SJSA1 (cell line): ENCODE measurements around the gene FN3K. TPM values are rescaled to one million over a fixed set of nuclear protein-coding genes. Genes with fewer than 3 reads are reported as not detected.

Source experiments
- DNase-seq, 2 experiments: peaks; one replicate each; pipeline ENCODE4 v3.0.0-alpha.2; 2015 to 2020; ENCODE audit warnings: low spot score in 2 of 2, low read depth in 1 of 2
- H3K27ac ChIP-seq: fragments of 250-450 bp; sonication (Bioruptor Pico); 2 replicates; pipeline ENCODE4 v1.5.1; 2020; ENCODE audit warnings: mild to moderate bottlenecking, moderate library complexity
- H3K27me3 ChIP-seq: fragments of 250-450 bp; sonication (Bioruptor Pico); replicated peaks from 2 replicates; pipeline ENCODE4 v1.5.1; 2020; ENCODE audit warnings: mild to moderate bottlenecking, moderate library complexity
- H3K36me3 ChIP-seq: fragments of 250-450 bp; sonication (Bioruptor Pico); 2 replicates; pipeline ENCODE4 v1.5.1; 2020; ENCODE audit warnings: mild to moderate bottlenecking
- H3K4me1 ChIP-seq: fragments of 250-450 bp; sonication (Bioruptor Pico); replicated peaks from 2 replicates; pipeline ENCODE4 v1.6.1; 2021; ENCODE audit warnings: mild to moderate bottlenecking
- H3K4me3 ChIP-seq: fragments of 250-450 bp; sonication (Bioruptor Pico); 2 replicates; pipeline ENCODE4 v1.5.1; 2020; ENCODE audit warnings: mild to moderate bottlenecking
- H3K9me3 ChIP-seq: fragments of 250-450 bp; sonication (Bioruptor Pico); replicated peaks from 2 replicates; pipeline ENCODE4 v1.5.1; 2020; ENCODE audit warnings: mild to moderate bottlenecking
- total RNA-seq: library from RNA; depleted of rRNA; stranded (reverse); fragments of >200 nt; shearing (Covaris generic); gene quantifications from 2 replicates; pipeline ENCODE4 v1.2.3, GENCODE V29; 2014

The FN3K gene
- total RNA-seq, 1 experiment from 2014 or later: 0.13 TPM

DNA sequence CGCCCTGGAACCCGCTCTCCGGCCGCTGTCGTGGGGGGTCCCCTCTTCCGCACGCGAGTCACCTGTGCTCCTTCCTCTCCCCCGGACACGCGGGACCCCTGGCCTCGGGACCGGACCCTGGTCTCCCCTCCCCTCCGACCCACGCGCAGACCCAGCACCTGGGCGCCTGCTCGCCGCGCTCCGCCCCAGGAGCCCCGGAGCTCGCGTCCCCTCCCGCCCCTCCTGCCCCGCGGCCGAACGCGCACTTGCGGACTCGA is 37.7 kb upstream of the FN3K start:
- H3K4me3 ChIP-seq: peak overlapping the region; percentile 94
- H3K27me3 ChIP-seq: peaks cover 9% of the 10 kb centered on the region
- no peak for DNase-seq
- 0 out of 2 replicates have a peak, but pooled peaks cover 2% of the 10 kb centered on the region for H3K36me3 ChIP-seq
- H3K27ac ChIP-seq: no peak overlapping the region
- peaks cover 14% of the 10 kb centered on the region for H3K4me1 ChIP-seq
- H3K9me3 ChIP-seq: peaks cover 21% of the 10 kb centered on the region

- H3K36me3 ChIP-seq: 0 out of 2 replicates have a peak, but pooled peaks cover 2% of the 10 kb centered on the region
- peaks cover 14% of the 10 kb centered on the region for H3K4me1 ChIP-seq
- H3K4me3 ChIP-seq: peak within 1 kb of the TSS; percentile 94
- peak; percentile 95 to 100 for DNase-seq
- peaks cover 21% of the 10 kb centered on the region for H3K9me3 ChIP-seq
- peaks cover 9% of the 10 kb centered on the region for H3K27me3 ChIP-seq
- H3K27ac ChIP-seq: no peak within 1 kb of the TSS
Observed at GRCh38 chr17:82698065-82698973, 37.1 kb upstream of the FN3K start, which contains the start of gene RAB40B. RAB40B (minus strand) TSS chr17:82698698; CDS start chr17:82698596, 102 bp downstream.

GRCh38 chr17:82698974-82699442 is 36.4 kb upstream of the FN3K start:
- peaks cover 21% of the 10 kb centered on the region for H3K9me3 ChIP-seq
- no peak for DNase-seq
- peak overlapping the region; percentile 94 for H3K4me3 ChIP-seq
- H3K27me3 ChIP-seq: peaks cover 9% of the 10 kb centered on the region
- peaks cover 14% of the 10 kb centered on the region for H3K4me1 ChIP-seq
- no peak overlapping the region for H3K27ac ChIP-seq
- H3K36me3 ChIP-seq: 0 out of 2 replicates have a peak, but pooled peaks cover 2% of the 10 kb centered on the region

- Histone ChIP-seq H3K4me1 (peaks cover 14% of the 10 kb centered on the region), H3K4me3 (no peak overlapping the region)
Observed at GRCh38 chr17:82699551-82699950, 35.9 kb upstream of the FN3K start.

GRCh38 chr17:82702231-82702927 is 33.0 kb upstream of the FN3K start:
- H3K4me1 ChIP-seq: peaks cover 11% of the 10 kb centered on the region
- no peak overlapping the region for H3K4me3 ChIP-seq
- no peaks in the 10 kb centered on the region for H3K36me3 ChIP-seq
- DNase-seq: no peak
- no peak overlapping the region for H3K27ac ChIP-seq
- peaks cover 9% of the 10 kb centered on the region for H3K27me3 ChIP-seq
- H3K9me3 ChIP-seq: peaks cover 6% of the 10 kb centered on the region; the same call in 1 of the 2 replicates

More at GRCh38 chr17:82699551-82699950, 35.9 kb upstream of the FN3K start:
- Histone ChIP-seq H3K27ac (no peak overlapping the region), H3K27me3 (peaks cover 13% of the 10 kb centered on the region), H3K9me3 (peaks cover 16% of the 10 kb centered on the region), H3K36me3 (0 out of 2 replicates have a peak, but pooled peaks cover 2% of the 10 kb centered on the region)
- no peak for DNase-seq

- peaks cover 3% of the 10 kb centered on the region; the same call in 1 of the 2 replicates for H3K9me3 ChIP-seq
- peaks cover 4% of the 10 kb centered on the region for H3K4me1 ChIP-seq
- H3K4me3 ChIP-seq: no peak overlapping the region
- no peak for DNase-seq
- H3K27ac ChIP-seq: no peak overlapping the region
- H3K27me3 ChIP-seq: 0 out of 2 replicates have a peak, but pooled peaks cover 3% of the 10 kb centered on the region
- no peaks in the 10 kb centered on the region for H3K36me3 ChIP-seq
Observed at GRCh38 chr17:82703036-82703745, 32.2 kb upstream of the FN3K start.

DNA sequence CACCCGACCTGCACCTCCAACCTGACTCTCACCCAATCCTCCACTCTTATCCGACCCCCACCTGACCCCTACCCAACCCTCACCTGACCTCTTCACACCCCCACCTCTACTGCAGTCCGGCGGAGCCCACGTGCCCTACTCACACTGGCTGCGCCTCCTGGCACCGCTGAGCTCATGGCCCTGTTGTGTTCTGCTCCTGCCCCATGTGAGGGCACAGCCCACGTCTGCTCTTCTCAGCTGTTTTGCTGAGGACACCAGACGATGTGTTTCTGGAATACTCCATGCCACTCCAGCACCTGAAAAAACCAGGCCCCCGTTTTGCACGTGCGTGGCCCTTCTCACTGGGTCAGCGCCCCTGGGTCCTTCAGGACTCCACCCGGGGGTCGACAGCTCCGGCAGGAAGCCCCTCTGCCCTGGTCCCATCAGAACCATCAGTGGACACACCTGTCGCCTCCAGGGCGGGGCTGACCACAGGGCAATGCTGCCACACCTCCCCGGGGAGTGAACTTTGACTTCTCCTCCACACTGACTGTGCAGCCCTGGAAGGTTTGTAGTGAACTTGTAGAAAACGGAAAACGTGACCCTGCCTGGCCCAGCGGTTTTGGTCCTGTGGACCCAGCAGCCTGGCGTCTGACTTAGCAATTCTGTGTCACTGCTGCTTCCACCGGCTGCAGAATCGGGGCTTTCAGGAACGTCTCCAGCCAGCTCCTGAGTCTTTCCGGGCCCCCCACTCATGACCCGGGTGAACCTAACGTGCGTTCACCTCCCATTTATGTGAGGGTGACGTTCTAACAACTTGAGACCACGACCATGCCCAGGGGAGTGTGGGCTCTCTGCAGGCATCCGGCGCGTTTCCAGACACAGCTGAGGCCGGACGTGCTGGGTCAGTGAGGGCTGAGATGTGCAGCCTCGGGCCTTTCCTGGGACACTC is 31.2 kb upstream of the FN3K start:
- Histone ChIP-seq H3K36me3 (no peaks in the 10 kb centered on the region), H3K27me3 (0 out of 2 replicates have a peak, but pooled peaks cover 3% of the 10 kb centered on the region), H3K4me3 (no peak overlapping the region), H3K27ac (no peak overlapping the region), H3K9me3 (no peaks in the 10 kb centered on the region), H3K4me1 (peaks cover under 1% of the 10 kb centered on the region)
- DNase-seq: no peak

DNA sequence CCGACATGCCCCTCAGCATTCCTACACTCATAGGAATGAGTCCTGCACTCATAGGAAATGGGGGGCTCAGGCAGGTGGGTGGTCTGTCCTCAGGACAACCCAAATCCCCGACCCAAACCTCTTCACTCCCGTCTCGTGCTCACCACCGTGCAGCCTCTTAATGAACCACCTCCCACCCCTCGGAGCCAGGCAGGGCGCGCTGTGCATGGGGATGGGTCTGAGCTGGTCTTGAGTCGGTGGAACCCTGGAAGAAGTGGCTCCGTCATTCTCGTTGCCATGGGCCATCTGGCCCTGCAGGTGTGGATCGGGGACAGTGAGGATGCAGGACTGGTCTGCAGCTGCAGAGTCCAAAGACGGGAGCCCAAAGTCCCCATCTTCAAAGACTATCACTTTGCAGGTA is 30.5 kb upstream of the FN3K start:
- DNase-seq: no peak
- no peak overlapping the region for H3K27ac ChIP-seq
- no peaks in the 10 kb centered on the region for H3K36me3 ChIP-seq
- no peak overlapping the region for H3K4me3 ChIP-seq
- H3K27me3 ChIP-seq: 0 out of 2 replicates have a peak, but pooled peaks cover 3% of the 10 kb centered on the region
- no peaks in the 10 kb centered on the region for H3K9me3 ChIP-seq
- H3K4me1 ChIP-seq: no peaks in the 10 kb centered on the region; the same call in 1 of the 2 replicates

GRCh38 chr17:82705756-82706155 is 29.7 kb upstream of the FN3K start:
- Histone ChIP-seq H3K4me1 (no peaks in the 10 kb centered on the region; the same call in 1 of the 2 replicates), H3K4me3 (no peak overlapping the region), H3K27ac (no peak overlapping the region), H3K36me3 (no peaks in the 10 kb centered on the region), H3K27me3 (0 out of 2 replicates have a peak, but pooled peaks cover 3% of the 10 kb centered on the region), H3K9me3 (no peaks in the 10 kb centered on the region)
- no peak for DNase-seq

- no peak overlapping the region for H3K27ac ChIP-seq
- no peak overlapping the region for H3K4me3 ChIP-seq
- H3K27me3 ChIP-seq: 0 out of 2 replicates have a peak, but pooled peaks cover 3% of the 10 kb centered on the region
- H3K4me1 ChIP-seq: no peaks in the 10 kb centered on the region; the same call in 1 of the 2 replicates
- H3K36me3 ChIP-seq: no peaks in the 10 kb centered on the region
- DNase-seq: no peak
- H3K9me3 ChIP-seq: no peaks in the 10 kb centered on the region
Observed at GRCh38 chr17:82709024-82709675, 26.3 kb upstream of the FN3K start.

GRCh38 chr17:82709676-82710498 is 25.5 kb upstream of the FN3K start:
- Histone ChIP-seq H3K4me3 (no peak overlapping the region), H3K27ac (no peak overlapping the region), H3K27me3 (no peaks in the 10 kb centered on the region), H3K9me3 (no peaks in the 10 kb centered on the region), H3K4me1 (no peaks in the 10 kb centered on the region; the same call in 1 of the 2 replicates), H3K36me3 (no peaks in the 10 kb centered on the region)
- DNase-seq: no peak
